Kidney (tissue), 14 donors: ENCODE measurements around the gene PLIN1. TPM values are rescaled to one million over a fixed set of nuclear protein-coding genes. Genes with fewer than 3 reads are reported as not detected.
A peak's percentile ranks its signal among the peaks of the same experiment; 100 is the strongest.

Experiments
- DNase-seq, 5 donors: peaks; one replicate each; pipeline ENCODE4 v3.0.0-alpha.2; 2013 to 2020
- FAIRE-seq: peaks from 2 replicates; lab custom pipeline; 2012; peaks lifted over from hg19 to GRCh38; lab: Jason Lieb, UNC
- H3K27ac ChIP-seq, 2 donors: one replicate each; pipeline ENCODE4 v1.7.0; 2013; ENCODE audit warnings: low read depth in 2 of 2, low read length in 2 of 2, inconsistent platforms in 1 of 2
- H3K27me3 ChIP-seq: one replicate; pipeline ENCODE4 v1.7.1; 2013; ENCODE audit warnings: low read length, inconsistent platforms; ENCODE audit not compliant: control insufficient read depth, insufficient read depth
- H3K36me3 ChIP-seq, 3 donors: one replicate each; pipeline versions ENCODE4 v1.7.0 to v1.7.1; 2013; ENCODE audit warnings: low read length in 3 of 3, control low read depth in 1 of 3, inconsistent platforms in 1 of 3; ENCODE audit not compliant: insufficient read depth in 3 of 3, control insufficient read depth in 2 of 3
- H3K4me1 ChIP-seq, 3 donors: one replicate each; pipeline versions ENCODE4 v1.7.0 to v1.7.1; 2013; ENCODE audit warnings: low read length in 3 of 3, inconsistent platforms in 1 of 3, low read depth in 1 of 3; ENCODE audit not compliant: control insufficient read depth in 2 of 3, insufficient read depth in 2 of 3
- H3K4me3 ChIP-seq, 3 donors: one replicate each; pipeline versions ENCODE4 v1.7.0 to v1.8.1; 2013; ENCODE audit warnings: low read length in 3 of 3, control low read depth in 1 of 3, inconsistent platforms in 1 of 3
- H3K9ac ChIP-seq, 3 donors: one replicate each; pipeline versions ENCODE4 v1.7.0 to v1.7.1; 2013; ENCODE audit warnings: low read length in 3 of 3, control low read depth in 1 of 3, inconsistent platforms in 1 of 3
- H3K9me3 ChIP-seq, 3 donors: one replicate each; pipeline versions ENCODE4 v1.7.0 to v1.7.1; 2013; ENCODE audit warnings: low read length in 3 of 3, control low read depth in 1 of 3, inconsistent platforms in 1 of 3; ENCODE audit not compliant: control insufficient read depth in 2 of 3, insufficient read depth in 1 of 3
- CTCF ChIP-seq: IDR thresholded peaks from 3 replicates; pipeline ENCODE4 v1.5.1; 2012; ENCODE audit warnings: mild to moderate bottlenecking, moderate library complexity, borderline replicate concordance; ENCODE audit not compliant: insufficient read depth; ENCODE audit errors: extremely low read depth
- intact Hi-C: fragments of 100-400 bp; cut with DNase I; formaldehyde crosslinking; loops from one replicate; pipeline ENCODE4 v1.11.1; 2022
- polyA plus RNA-seq: library from polyadenylated mRNA; stranded (reverse); fragments of 350-450 nt; fragmentation: Illumina TruSeq; extraction: RNeasy Lipid Tissue Mini Kit (QIAGEN cat#74804); gene quantifications from one replicate; pipeline ENCODE4 v1.2.3, GENCODE V29; 2014; ENCODE audit warnings: low read depth, low replicate concordance; ENCODE audit not compliant: insufficient read depth
- total RNA-seq: library from RNA; stranded (reverse); fragmentation: NEBNext Ultra II Directional; extraction: Animal tissue kit (Norgen Biotek cat#: 25700); gene quantifications from one replicate; pipeline ENCODE4 v1.2.1, GENCODE V29; 2021
- donor health status: control.
- donor health status: control.
- donor health status: control.
- donor health status: control.
- donor health status: control.
- donor health status: DM: yes; HTN: yes; CAD: no.
- donor health status: Normal renal cell carcinoma (clear cell type).

PLIN1 gene
- total and polyA plus RNA-seq, 2 donors from 2014 or later, result 0.86 to 2.1 TPM

GRCh38 chr15:89654847-89655805 is 24.0 kb downstream of the PLIN1 start, which contains the start of gene KIF7:
TSS of gene KIF7 (minus strand) at chr15:89655467. CDS start at chr15:89652930, 2,537 bp downstream.
- intact Hi-C loops, result no loop called here
- H3K36me3 ChIP-seq, result no peaks in the 10 kb centered on the region
- DNase-seq (peak in 4 of 5 donors; percentile 79 to 89 (median 84)), FAIRE-seq (no peak)
- H3K4me1 ChIP-seq, result no peaks in the 10 kb centered on the region
- peak within 1 kb of the TSS; percentile 45 to 69 (median 60) for H3K4me3 ChIP-seq
- no peaks in the 10 kb centered on the region for H3K27me3 ChIP-seq
- peak within 1 kb of the TSS in 2 of 3 donors; percentile 52 to 58 for H3K9ac ChIP-seq
- H3K9me3 ChIP-seq, result no peaks in the 10 kb centered on the region
- TF ChIP-seq CTCF, result no peak
- H3K27ac ChIP-seq, result no peak within 1 kb of the TSS

DNA sequence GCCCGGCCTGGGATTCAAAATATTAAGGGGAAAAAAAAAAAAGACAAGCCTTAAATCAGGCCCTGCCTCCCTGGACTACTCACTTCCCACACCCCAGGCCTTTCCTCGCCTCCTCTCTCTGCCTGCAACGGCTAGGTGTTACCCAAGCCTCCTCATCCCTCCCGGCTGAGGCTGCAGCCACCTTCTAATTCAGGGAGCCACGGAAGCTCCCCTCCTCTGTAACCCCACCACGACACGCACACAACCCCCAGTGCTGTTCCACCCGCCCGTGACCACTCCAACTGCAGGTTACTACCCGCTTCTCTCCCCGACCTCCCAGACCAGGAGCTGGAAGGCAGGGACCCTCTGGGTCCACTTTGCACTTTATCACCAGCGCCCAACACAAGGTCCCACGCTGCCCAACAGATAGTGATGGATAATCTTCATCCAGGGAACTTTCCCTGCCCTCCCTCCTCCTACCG is 24.8 kb downstream of the PLIN1 start:
- intact Hi-C loops, result no loop called here
- H3K4me3 ChIP-seq, result peak overlapping the region; percentile 18 to 60 (median 57)
- DNase-seq, result no peak

DNA sequence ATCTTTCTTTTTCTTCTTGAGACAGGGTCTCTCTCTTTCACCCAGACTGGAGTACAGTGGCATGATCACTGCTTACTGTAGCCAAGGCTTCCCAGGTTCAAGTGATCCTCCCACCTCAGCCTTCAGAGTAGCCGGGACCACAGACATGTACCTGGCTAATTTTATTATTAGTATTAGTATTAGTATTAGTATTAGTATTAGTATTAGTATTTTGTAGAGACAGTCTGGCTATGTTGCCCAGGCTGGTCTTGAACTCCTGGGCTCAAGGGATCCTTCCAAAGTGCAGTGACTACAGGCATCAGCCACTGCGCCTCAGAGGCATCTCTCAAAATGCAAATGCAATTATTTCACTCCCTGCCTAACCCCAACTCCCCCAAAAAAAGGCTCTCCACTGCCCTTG is 25.6 kb downstream of the PLIN1 start:
- Histone ChIP-seq H3K9me3 (no peaks in the 10 kb centered on the region), H3K27ac (no peak overlapping the region), H3K27me3 (no peaks in the 10 kb centered on the region), H3K4me3 (no peak overlapping the region), H3K36me3 (no peaks in the 10 kb centered on the region), H3K9ac (no peak overlapping the region), H3K4me1 (no peaks in the 10 kb centered on the region)
- no peak for TF ChIP-seq CTCF
- DNase-seq, result no peak
- intact Hi-C loops, result no loop called here
- FAIRE-seq, result no peak

More for the DNA sequence above, 24.8 kb downstream of the PLIN1 start:
- no peak overlapping the region for H3K27ac ChIP-seq
- no peaks in the 10 kb centered on the region for H3K4me1 ChIP-seq
- peak overlapping the region in 1 of 3 donors; percentile 38 for H3K9ac ChIP-seq
- H3K36me3 ChIP-seq, result no peaks in the 10 kb centered on the region
- TF ChIP-seq CTCF, result no peak
- FAIRE-seq, result no peak
- H3K27me3 ChIP-seq, result no peaks in the 10 kb centered on the region
- no peaks in the 10 kb centered on the region for H3K9me3 ChIP-seq
